Right lobe of liver (tissue), 6 donors: ENCODE measurements around the gene TMCC2. TPM values are rescaled to one million over a fixed set of nuclear protein-coding genes. Genes with fewer than 3 reads are reported as not detected.

Source experiments
- ATAC-seq, 4 donors: fragments of 200-7000 bp; cut with Tn5 transposase; one replicate each; pipeline ENCODE4 v1.9.1; 2020; ENCODE audit warnings: mild to moderate bottlenecking in 4 of 4, moderate library complexity in 4 of 4
- DNase-seq, 3 donors: peaks; one replicate each; pipeline ENCODE4 v3.0.0-alpha.2; 2020
- H3K27ac ChIP-seq, 3 donors: fragments of 200-600 bp; one replicate each; pipeline ENCODE4 v1.8.0; 2022
- H3K27me3 ChIP-seq, 2 donors: fragments of 200-600 bp; one replicate each; pipeline ENCODE4 v1.8.0; 2022
- H3K36me3 ChIP-seq, 4 donors: fragments of 200-600 bp; sonication (generic) in 1 of 4; one replicate each; pipeline versions ENCODE4 v1.5.1 to v1.8.0; 2017 to 2022; ENCODE audit warnings: control low read depth in 1 of 4
- H3K4me1 ChIP-seq, 4 donors: fragments of 200-600 bp; sonication (generic) in 1 of 4; one replicate each; pipeline versions ENCODE4 v1.5.1 to v1.8.0; 2017 to 2022; ENCODE audit warnings: control low read depth in 1 of 4
- H3K4me3 ChIP-seq, 3 donors: fragments of 200-600 bp; one replicate each; pipeline ENCODE4 v1.8.0; 2022
- H3K9me3 ChIP-seq, 4 donors: fragments of 200-600 bp; sonication (generic) in 1 of 4; one replicate each; pipeline versions ENCODE4 v1.5.1 to v1.8.0; 2017 to 2022; ENCODE audit warnings: control low read depth in 1 of 4
- CTCF ChIP-seq, 4 donors: fragments of 200-600 bp in 3 of 4; fragments of 450-650 bp in 1 of 4; IDR thresholded peaks; one replicate each; pipeline versions ENCODE4 v1.5.1 to v1.8.0; 2016 to 2022; ENCODE audit warnings: antibody characterized with exemption in 4 of 4, mild to moderate bottlenecking in 2 of 4
- POLR2A ChIP-seq: fragments of 450-650 bp; IDR thresholded peaks from one replicate; pipeline ENCODE4 v1.6.1; 2017; ENCODE audit warnings: antibody characterized with exemption, mild to moderate bottlenecking
- WGBS: methylation state at CpG from one replicate; pipeline ENCODE4 v1.1.6; 2018; ENCODE audit warnings: low coverage, low lambda C conversion rate; ENCODE audit not compliant: insufficient coverage; ENCODE audit errors: missing lambda C conversion rate; 5-methylcytosine and 5-hydroxymethylcytosine counted together
- intact Hi-C, 2 donors: fragments of 100-400 bp; cut with DNase I; formaldehyde crosslinking; loops; one replicate each; pipeline versions ENCODE4 v1.11.2 to v1.14.1; 2022
- total RNA-seq, 6 experiments: library from RNA; depleted of rRNA in 2 of 6; stranded (reverse); fragments of >200 nt in 2 of 6; fragmentation: NEBNext Ultra II Directional in 3 of 6; extraction: Animal tissue kit (Norgen Biotek cat#: 25700) in 3 of 6; gene quantifications; one replicate each; pipeline versions ENCODE4 v1.1.0 to v1.2.4, GENCODE V29; 2016 to 2023
- donor health status: DM: no; HTN: yes; CAD: no.
- donor health status: DM: no; HTN: no; CAD: no.
- donor health status: DM: no; HTN: no; CAD: no.
- donor health status: DM: no; HTN: yes; CAD: no.
- donor health status: DM: no; HTN: yes; CAD: no.

The TMCC2 gene
- total RNA-seq, 6 experiments from 2014 or later, result 0.14 to 5.9 (median 0.30) TPM

GRCh38 chr1:205226868-205227583, 720 bp upstream of the TMCC2 start:
- H3K4me1 ChIP-seq, result peaks cover 0 to 9% (median 0%) of the 10 kb centered on the region in 4 donors
- intact Hi-C loops, result no loop called here
- H3K27me3 ChIP-seq, result no peaks in the 10 kb centered on the region
- ATAC-seq, result no peak
- H3K36me3 ChIP-seq, result no peaks in the 10 kb centered on the region
- WGBS, result 21% methylated on average over 7 of the region's 8 CpGs
- no peak overlapping the region for H3K27ac ChIP-seq
- H3K9me3 ChIP-seq, result no peaks in the 10 kb centered on the region
- no peak for DNase-seq
- TF ChIP-seq CTCF (IDR thresholded peaks at IDR 0.05), result no peak
- TF ChIP-seq POLR2A, result no peak
- H3K4me3 ChIP-seq, result peak overlapping the region; percentile 34 to 52 (median 51)

- WGBS, result 0% methylated on average over 5 of the region's 27 CpGs
- ATAC-seq, result no peak
- DNase-seq, result no peak
- H3K4me1 ChIP-seq, result peaks cover 0 to 9% (median 0%) of the 10 kb centered on the region in 4 donors
- no peak overlapping the region for H3K27ac ChIP-seq
- H3K27me3 ChIP-seq, result no peaks in the 10 kb centered on the region
- no peaks in the 10 kb centered on the region for H3K9me3 ChIP-seq
- H3K36me3 ChIP-seq, result no peaks in the 10 kb centered on the region
- no peak for TF ChIP-seq POLR2A
- TF ChIP-seq CTCF (IDR thresholded peaks at IDR 0.05), result no peak
- intact Hi-C loops, result no loop called here
- H3K4me3 ChIP-seq, result peak overlapping the region; percentile 16 to 51 (median 38)
Measured at GRCh38 chr1:205228093-205228521, 361 bp downstream of the TMCC2 start.

GRCh38 chr1:205229399-205229871, 1.7 kb downstream of the TMCC2 start:
- DNase-seq, result peak in 1 of 3 donors; percentile 54
- intact Hi-C loops, result no loop called here

GRCh38 chr1:205229916-205230700, 2.4 kb downstream of the TMCC2 start:
- intact Hi-C loops, result no loop called here

More at GRCh38 chr1:205229399-205229871, 1.7 kb downstream of the TMCC2 start:
- peaks cover 0 to 9% (median 0%) of the 10 kb centered on the region in 4 donors for H3K4me1 ChIP-seq
- TF ChIP-seq CTCF (IDR thresholded peaks at IDR 0.05) (peak in 2 of 4 donors; percentile 5 to 7), POLR2A (no peak)
- no peaks in the 10 kb centered on the region for H3K27me3 ChIP-seq
- H3K36me3 ChIP-seq, result no peaks in the 10 kb centered on the region
- ATAC-seq, result peak; percentile 73 to 76 (median 74)
- 2% methylated on average over 7 of the region's 15 CpGs for WGBS
- peak overlapping the region in 1 of 3 donors; percentile 31 for H3K4me3 ChIP-seq
- no peaks in the 10 kb centered on the region for H3K9me3 ChIP-seq
- no peak overlapping the region for H3K27ac ChIP-seq

More at GRCh38 chr1:205229916-205230700, 2.4 kb downstream of the TMCC2 start:
- DNase-seq (no peak), ATAC-seq (no peak)
- no peak overlapping the region for H3K27ac ChIP-seq
- H3K9me3 ChIP-seq, result no peaks in the 10 kb centered on the region
- H3K27me3 ChIP-seq, result no peaks in the 10 kb centered on the region
- 33% methylated on average over 7 of the region's 10 CpGs for WGBS
- H3K4me1 ChIP-seq, result peaks cover 0 to 9% (median 0%) of the 10 kb centered on the region in 4 donors
- H3K36me3 ChIP-seq, result no peaks in the 10 kb centered on the region
- no peak overlapping the region for H3K4me3 ChIP-seq
- no peak for TF ChIP-seq POLR2A
- no peak for TF ChIP-seq CTCF (IDR thresholded peaks at IDR 0.05)
